KMS-11 (cell line): ENCODE results near the gene RP2.

Experiments
- H2AFZ ChIP-seq: fragments of 200-600 bp; sonication (generic); 2 replicates; pipeline ENCODE4 v1.6.1; 2016; ENCODE audit warnings: antibody characterized with exemption, mixed run types, low read depth
- H3K27ac ChIP-seq: fragments of 200-600 bp; sonication (generic); 2 replicates; pipeline ENCODE4 v1.6.1; 2016; ENCODE audit warnings: mild to moderate bottlenecking, mixed run types
- H3K27me3 ChIP-seq: fragments of 200-600 bp; sonication (generic); 2 replicates; pipeline ENCODE4 v1.6.1; 2017; ENCODE audit warnings: mild to moderate bottlenecking, low read depth, mixed run types, moderate library complexity; ENCODE audit not compliant: insufficient read depth
- H3K36me3 ChIP-seq: fragments of 200-600 bp; sonication (generic); 2 replicates; pipeline ENCODE4 v1.6.1; 2017; ENCODE audit warnings: mild to moderate bottlenecking, mixed run types; ENCODE audit not compliant: insufficient read depth
- H3K4me1 ChIP-seq: fragments of 200-600 bp; sonication (generic); 2 replicates; pipeline ENCODE4 v1.6.1; 2016; ENCODE audit warnings: mild to moderate bottlenecking, low read depth, mixed run types; ENCODE audit not compliant: poor library complexity, severe bottlenecking
- H3K4me2 ChIP-seq: fragments of 200-600 bp; sonication (generic); 2 replicates; pipeline ENCODE4 v1.7.0; 2016; ENCODE audit warnings: mild to moderate bottlenecking, mixed run types
- H3K4me3 ChIP-seq: fragments of 200-600 bp; sonication (generic); IDR thresholded peaks from 2 replicates; pipeline ENCODE4 v1.6.1; 2017; ENCODE audit warnings: low read depth, low read length, mixed read lengths; ENCODE audit not compliant: insufficient read depth
- H3K79me2 ChIP-seq: fragments of 200-600 bp; sonication (generic); 2 replicates; pipeline ENCODE4 v1.6.1; 2016; ENCODE audit warnings: low read depth, mixed run types; ENCODE audit not compliant: insufficient read depth
- H3K9ac ChIP-seq: fragments of 200-600 bp; sonication (generic); 2 replicates; pipeline ENCODE4 v1.6.1; 2016; ENCODE audit warnings: mild to moderate bottlenecking, mixed run types
- H4K20me1 ChIP-seq: fragments of 200-600 bp; sonication (generic); 2 replicates; pipeline ENCODE4 v1.6.1; 2016; ENCODE audit warnings: mild to moderate bottlenecking, mixed run types; ENCODE audit not compliant: insufficient read depth
- TF ChIP-seq, protein P1 (sequence below): fragments of 200-600 bp; sonication (generic); conservative IDR thresholded peaks from 2 replicates; pipeline ENCODE4 v1.6.1; 2017; ENCODE audit warnings: low read depth, mild to moderate bottlenecking, antibody characterized with exemption, low read length, moderate library complexity, mixed read lengths

The RP2 gene

DNA sequence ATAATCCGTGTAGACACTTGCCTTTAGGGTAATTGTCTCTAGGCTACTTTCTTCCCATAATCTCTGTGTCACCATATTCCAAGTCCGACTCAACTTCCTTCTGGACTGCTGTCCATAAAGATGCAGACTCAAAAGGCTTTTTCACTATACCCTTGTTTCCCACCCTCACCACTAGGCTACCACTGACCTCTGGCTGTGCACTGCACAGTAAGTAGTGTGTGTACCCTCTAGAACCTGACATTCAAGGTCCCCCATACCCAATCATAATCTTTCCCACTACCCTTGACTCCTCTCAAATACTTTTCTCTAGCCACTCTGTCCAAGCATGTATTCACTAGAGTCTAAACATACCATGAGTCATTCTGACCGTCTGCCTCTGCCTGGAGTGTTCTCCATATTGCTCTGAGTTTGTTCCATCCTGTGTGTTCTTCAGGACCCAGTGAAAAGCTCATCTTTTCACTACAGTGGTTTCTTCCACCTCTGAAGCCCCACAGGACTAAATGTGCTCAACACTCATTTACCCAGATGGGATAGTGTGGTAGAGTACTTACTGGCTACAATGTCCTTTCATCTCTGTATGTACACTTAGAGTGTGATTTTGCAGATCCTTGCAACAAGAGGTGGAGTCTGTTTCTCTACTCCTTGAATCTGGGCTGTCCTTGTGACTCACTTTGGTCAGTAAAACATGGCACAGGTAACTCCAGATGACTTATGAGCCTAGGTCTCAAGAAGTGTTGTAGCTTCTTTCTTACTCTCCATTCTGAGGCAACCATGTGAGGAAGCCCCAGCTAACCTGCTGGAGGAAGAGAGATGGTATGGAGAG lies 92.8 kb downstream of the RP2 start:
- TF ChIP-seq, protein P1, sequence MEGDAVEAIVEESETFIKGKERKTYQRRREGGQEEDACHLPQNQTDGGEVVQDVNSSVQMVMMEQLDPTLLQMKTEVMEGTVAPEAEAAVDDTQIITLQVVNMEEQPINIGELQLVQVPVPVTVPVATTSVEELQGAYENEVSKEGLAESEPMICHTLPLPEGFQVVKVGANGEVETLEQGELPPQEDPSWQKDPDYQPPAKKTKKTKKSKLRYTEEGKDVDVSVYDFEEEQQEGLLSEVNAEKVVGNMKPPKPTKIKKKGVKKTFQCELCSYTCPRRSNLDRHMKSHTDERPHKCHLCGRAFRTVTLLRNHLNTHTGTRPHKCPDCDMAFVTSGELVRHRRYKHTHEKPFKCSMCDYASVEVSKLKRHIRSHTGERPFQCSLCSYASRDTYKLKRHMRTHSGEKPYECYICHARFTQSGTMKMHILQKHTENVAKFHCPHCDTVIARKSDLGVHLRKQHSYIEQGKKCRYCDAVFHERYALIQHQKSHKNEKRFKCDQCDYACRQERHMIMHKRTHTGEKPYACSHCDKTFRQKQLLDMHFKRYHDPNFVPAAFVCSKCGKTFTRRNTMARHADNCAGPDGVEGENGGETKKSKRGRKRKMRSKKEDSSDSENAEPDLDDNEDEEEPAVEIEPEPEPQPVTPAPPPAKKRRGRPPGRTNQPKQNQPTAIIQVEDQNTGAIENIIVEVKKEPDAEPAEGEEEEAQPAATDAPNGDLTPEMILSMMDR, result no peak
- H2AFZ ChIP-seq, result no peak overlapping the region
- H4K20me1 ChIP-seq, result no peaks in the 10 kb centered on the region
- no peaks in the 10 kb centered on the region for H3K27me3 ChIP-seq
- no peaks in the 10 kb centered on the region for H3K4me1 ChIP-seq
- H3K9ac ChIP-seq, result no peak overlapping the region
- H3K4me2 ChIP-seq, result no peak overlapping the region
- no peak overlapping the region for H3K27ac ChIP-seq
- H3K79me2 ChIP-seq, result no peaks in the 10 kb centered on the region; the same call in 1 of the 2 replicates
- H3K4me3 ChIP-seq, result no peak overlapping the region
- no peaks in the 10 kb centered on the region for H3K36me3 ChIP-seq
